HTERT RPE-1 (cell line): Measurements from ENCODE around the gene SH3RF2.
"Not testable (repeated sequence)": the region's sequence is repeated elsewhere in the genome, so short reads cannot be mapped to it uniquely, and the experiment has no call there.

Experiments
- in situ Hi-C: fragments of 300-500 bp; cut with MboI; formaldehyde crosslinking; loops from 4 replicates; pipeline ENCODE4 v1.14.3; 2020; ENCODE audit warnings: low sequenced_read_pairs

SH3RF2 gene

GRCh38 chr5:146002491-146002890 is 66.1 kb downstream of the SH3RF2 start:
- in situ Hi-C loops = no loop called here

GRCh38 chr5:146003852-146004251 is 67.5 kb downstream of the SH3RF2 start:
- in situ Hi-C loops = no loop called here

- in situ Hi-C loops = no loop called here
Measured at GRCh38 chr5:146005264-146005663, 68.9 kb downstream of the SH3RF2 start.

- in situ Hi-C loops = no loop called here
Measured at GRCh38 chr5:146005723-146006122, 69.3 kb downstream of the SH3RF2 start.

DNA sequence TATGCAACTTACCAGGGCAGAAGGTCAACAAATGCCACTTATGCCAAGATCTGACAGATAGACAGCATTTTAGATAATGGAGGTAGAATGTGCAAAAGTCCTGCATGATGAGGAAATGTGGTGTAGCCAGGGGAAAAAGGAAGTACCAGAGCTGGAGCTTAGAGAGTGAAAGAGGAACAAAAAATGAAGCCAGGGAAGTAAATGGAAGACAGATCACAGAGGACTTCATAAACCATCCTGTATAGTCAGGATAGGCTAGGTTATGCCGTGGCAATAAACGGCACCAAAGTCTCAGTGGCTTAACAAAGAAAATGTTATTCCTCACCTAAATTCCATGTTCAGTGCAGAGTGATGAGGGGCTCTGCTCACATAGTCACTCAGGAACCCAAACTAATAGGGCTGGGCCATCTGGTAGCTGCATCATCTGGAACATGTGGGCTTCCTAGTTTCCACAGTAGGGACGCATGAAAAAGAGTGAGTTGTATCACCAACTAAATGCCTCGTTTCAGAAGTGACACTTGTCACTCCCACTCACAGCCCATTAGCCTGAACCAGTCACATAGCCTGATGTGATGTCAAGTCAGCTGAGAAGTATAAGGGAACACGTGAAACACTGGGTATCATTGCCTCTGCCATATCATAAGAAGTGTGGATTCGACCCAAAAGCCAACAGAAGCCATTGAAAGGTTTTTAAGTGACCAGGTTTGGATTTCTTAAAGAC is 70.3 kb downstream of the SH3RF2 start:
- in situ Hi-C loops = no loop called here

DNA sequence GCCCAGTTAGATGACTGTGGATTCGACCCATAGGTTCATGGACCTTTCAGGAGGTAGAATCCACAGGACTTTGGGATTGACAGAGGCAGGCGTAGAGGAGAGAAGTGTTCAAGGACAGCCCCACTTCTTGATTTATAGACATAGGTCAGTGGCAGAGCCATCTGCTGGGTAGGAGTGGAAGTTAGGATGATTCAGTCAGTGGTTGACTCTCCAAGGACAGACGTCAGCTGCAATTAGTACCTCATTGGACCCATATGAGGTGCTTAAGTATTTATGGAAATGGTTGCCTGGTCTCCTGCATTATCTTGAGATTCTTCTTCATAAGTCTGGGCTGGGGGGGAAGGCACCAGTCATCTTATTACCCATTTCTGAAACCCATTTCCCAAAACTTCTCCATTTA is 70.9 kb downstream of the SH3RF2 start:
- in situ Hi-C loops = no loop called here

GRCh38 chr5:146007989-146008388 is 71.6 kb downstream of the SH3RF2 start:
- in situ Hi-C loops = no loop called here

DNA sequence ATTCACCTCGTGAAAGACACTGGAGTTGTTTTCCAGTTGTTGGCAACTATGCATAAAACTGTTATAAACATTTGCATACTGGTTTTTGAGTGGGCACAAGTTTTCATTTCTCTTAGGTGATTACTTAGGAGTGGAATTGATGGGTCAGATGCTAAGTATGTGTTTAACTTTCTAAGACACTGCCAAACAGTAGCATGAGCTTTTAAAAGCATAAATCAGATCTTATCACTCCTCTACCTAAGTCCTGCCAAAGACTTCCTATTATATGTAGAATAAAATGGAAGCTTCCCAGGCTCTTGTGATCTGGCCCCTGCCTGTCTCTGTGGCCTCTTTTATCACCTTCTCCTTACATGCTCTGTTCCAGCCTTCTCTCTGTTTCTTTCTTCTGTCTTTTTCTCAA is 72.6 kb downstream of the SH3RF2 start:
- in situ Hi-C loops = no loop called here

DNA sequence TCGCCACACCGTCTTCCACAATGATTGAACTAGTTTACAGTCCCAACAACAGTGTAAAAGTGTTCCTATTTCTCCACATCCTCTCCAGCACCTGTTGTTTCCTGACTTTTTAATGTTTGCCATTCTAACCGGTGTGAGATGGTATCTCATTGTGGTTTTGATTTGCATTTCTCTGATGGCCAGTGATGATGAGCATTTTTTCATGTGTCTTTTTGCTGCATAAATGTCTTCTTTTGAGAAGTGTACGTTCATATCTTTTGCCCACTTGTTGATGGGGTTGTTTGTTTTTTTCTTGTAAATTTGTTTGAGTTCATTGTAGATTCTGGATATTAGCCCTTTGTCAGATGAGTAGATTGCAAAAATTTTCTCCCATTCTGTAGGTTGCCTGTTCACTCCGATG is 74.1 kb downstream of the SH3RF2 start:
- in situ Hi-C loops = not testable (repeated sequence)

DNA sequence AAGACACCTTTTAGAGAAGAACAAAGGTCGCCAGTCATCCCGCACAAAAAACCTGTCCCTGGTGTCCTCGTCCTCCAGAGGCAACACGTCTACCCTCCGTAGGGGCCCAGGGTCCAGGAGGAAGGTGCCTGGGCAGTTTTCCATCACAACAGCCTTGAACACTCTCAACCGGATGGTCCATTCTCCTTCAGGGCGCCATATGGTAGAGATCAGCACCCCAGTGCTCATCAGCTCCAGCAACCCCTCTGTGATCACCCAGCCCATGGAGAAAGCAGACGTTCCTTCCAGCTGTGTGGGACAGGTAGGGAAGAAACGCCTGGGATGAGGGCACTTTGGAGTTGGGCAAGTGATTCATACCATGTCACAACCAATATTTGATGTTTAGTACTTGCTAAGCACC is 77.4 kb downstream of the SH3RF2 start:
- in situ Hi-C loops = no loop called here

GRCh38 chr5:146015001-146015400 is 78.6 kb downstream of the SH3RF2 start:
- in situ Hi-C loops = no loop called here

DNA sequence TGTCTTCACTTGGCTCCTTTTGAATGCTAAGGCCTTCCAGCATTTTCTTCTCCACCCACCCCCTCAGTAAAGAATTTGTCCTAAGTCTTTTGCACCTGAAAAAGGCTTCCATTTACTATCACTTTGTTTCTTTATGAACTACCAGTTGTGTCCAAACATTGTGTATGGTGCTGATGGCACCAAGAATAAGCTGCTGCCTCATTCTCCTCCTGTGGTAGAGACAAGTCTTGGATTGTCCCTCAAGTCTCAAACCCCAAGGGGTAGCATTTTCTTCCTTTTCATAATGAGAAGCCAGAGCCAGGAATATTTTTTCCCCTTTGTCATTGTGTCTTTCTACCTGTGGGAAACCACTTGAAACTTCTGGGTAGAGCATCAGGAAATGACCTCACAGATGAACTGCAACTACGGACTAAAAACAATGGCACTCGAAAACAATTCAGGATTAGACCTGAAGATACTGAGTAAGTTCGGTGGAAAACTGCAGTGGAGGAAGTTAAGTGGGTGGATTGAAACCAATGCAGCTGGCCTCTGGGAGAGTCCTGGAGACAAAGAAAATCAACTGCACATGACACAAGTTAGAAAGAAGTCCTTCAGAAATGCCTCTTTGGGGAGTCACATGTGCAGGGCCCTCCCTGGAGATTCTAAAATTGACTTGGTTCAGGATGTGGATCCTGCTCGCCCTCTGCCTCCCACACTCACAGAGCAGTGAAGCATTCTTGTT is 80.5 kb downstream of the SH3RF2 start:
- in situ Hi-C loops = no loop called here

DNA sequence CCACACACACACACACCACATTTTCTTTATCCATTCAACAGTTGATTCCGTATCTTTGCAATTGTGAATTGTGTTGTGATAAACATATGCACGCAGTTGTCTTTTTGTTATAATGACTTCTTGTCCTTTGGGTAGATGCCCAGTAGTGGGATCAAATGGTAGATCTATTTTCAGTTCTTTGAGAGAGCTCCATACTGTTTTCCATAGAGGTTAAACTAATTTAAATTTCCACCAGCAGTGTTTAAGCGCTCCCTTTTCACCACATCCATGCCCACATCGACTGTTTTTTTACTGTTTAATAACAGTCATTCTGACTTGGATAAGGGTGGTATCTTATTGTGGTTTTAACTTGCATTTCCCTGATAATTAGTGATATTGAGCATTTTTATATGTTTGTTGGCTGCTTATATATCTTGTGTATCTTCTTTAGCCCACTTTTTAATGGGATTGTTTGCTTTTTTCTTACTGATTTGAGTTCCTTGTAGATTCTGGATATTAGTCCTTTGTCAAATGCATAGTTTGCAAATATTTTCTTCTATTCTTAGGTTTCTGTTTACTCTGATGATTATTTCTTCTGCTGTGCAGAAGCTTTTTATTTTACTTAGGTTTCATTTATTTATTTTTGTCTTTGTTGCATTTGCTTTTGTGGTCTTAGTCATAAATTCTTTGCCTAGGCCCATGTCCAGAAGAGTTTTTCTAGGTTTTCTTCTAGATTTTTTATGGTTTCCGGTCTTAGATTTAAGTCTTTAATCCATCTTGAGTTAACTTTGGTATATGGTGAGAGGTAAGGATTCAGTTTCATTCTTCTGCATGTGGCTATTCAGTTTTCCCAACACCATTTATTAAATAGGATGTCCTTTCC is 82.4 kb downstream of the SH3RF2 start:
- in situ Hi-C loops = no loop called here

DNA sequence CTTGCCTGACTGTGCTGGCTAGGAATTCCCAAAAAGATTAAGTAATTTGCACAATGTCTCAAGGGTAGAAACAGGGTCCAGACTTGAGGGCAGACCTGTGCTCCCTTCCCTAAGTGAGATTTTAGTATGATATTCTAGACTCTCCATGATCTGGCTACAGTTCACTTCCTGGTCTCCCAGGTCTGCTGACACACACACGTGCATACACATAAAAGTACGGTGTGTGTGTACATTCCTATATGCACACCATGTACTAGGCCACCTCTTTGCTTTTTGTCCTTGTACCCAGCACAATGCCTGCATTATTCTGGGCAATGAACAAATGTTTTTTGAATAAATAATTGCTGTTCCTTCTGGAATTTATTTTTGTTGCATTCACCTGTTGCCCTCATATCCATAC is 83.7 kb downstream of the SH3RF2 start:
- in situ Hi-C loops = no loop called here

DNA sequence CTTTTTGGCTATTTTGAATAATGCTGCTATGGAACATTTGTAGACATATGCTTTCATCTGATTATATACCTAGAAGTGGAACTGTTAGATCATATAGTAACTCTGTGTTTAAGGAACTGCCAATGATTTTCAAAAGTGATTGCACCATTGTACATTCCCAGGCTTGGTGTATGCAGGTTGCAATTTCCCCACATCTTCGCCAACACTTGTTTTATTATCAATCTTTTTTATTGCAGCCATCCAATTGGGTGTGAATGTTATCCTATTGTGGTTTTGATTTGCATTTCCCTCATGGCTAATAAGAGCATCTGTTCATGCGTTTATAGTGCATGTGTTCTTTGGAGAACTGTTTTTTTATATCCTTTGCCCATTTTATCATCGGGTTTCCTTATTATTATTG is 87.7 kb downstream of the SH3RF2 start:
- in situ Hi-C loops = no loop called here

GRCh38 chr5:146025114-146025680 is 88.8 kb downstream of the SH3RF2 start:
- in situ Hi-C loops = no loop called here

DNA sequence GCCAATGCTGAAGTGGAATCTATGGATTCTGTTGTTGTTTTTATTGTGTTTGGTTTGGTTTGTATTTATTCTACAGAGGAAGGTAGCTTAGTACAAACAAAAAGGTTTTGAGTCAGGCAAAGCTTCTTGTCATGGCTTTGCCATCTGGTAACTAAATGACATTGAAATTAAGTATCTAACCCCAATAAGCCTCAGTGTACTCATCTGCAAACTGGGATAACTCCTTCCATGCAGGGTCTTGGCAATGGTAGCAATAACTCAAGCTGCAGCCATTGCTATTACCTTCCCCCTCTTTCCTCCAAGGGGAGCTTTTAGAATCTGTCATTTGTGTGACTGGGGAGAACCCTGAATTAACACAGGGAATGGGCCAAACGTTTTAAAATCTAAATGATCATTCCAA is 89.3 kb downstream of the SH3RF2 start:
- in situ Hi-C loops = no loop called here

- in situ Hi-C loops = no loop called here
Measured at GRCh38 chr5:146026307-146027010, 90.1 kb downstream of the SH3RF2 start.

DNA sequence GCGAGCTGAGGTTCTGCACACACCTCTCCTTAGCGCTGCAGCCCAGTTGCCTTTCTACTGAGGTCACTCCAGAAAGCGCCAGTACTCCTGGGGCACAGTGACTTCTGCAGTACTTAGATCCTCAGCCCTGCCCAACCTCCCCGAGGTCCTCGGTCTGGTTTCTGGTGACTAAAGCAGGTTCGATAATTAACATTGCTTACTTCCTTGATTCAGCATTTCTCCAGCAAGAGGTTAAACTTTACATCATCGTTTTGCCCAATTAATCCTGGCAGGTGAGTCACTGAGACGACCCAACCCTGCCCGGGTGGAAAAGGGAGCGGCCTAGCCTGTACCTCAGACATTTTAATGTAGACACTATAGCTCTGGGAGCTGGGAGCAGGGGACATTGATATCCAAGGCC is 91.4 kb downstream of the SH3RF2 start:
- in situ Hi-C loops = no loop called here

DNA sequence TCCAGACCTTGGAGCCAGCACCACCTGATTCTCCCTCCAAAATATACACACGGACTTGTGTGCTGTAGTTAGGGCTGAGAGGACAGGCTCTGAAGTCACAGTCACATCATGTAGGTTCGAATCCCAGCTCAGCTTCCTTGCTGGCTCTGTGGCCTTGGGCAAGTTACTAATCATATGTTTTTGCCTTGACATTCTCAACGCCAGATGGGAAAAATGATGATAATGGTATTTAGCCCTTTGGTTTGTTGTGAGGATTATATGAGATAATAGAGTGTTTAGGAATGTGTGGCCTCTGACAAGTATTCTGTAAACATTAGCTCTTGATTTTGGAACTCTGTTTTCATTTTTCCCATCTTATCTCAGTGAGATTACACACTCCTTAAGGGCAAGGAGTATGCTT is 96.5 kb downstream of the SH3RF2 start:
- in situ Hi-C loops = no loop called here

DNA sequence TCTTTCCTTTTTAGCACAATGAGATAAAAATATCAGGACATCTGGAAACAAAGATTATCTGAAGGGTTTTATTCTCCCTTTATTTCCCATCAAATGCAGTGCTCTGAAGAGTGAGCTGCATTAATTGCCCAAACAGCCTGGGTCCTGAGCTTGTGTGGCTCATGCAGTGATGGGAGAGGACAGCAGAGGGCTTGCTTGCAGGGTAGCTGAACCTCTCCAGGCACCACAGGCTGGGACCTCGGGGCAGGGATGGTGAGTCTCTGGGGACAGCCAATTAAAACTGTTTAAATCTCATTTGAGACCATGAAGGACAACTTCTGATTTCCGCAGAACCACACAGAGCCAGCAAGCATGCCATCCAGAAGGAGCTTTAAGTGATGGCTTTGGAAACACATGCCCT is 97.7 kb downstream of the SH3RF2 start:
- in situ Hi-C loops = no loop called here
